Gastrocnemius medialis (tissue), 4 donors: ENCODE measurements around the gene TSC22D2.

ENCODE experiments used
- CTCF ChIP-seq, 5 experiments: fragments of 450-650 bp in 3 of 5; fragments of 200-600 bp in 2 of 5; sonication (generic) in 2 of 5; IDR thresholded peaks in 4 of 5; conservative IDR thresholded peaks in 1 of 5; 1 replicate in 4 of 5; 2 replicates in 1 of 5; pipeline ENCODE4 v1.5.1; 2016 to 2019; ENCODE audit warnings: antibody characterized with exemption in 5 of 5, mild to moderate bottlenecking in 3 of 5, moderate library complexity in 3 of 5
- POLR2A ChIP-seq, 2 donors: fragments of 450-650 bp; IDR thresholded peaks; one replicate each; pipeline ENCODE4 v1.6.1; 2017; ENCODE audit warnings: antibody characterized with exemption in 2 of 2, mild to moderate bottlenecking in 2 of 2, moderate library complexity in 2 of 2

GRCh38 chr3:150422907-150423306 lies 14.8 kb downstream of the TSC22D2 start:
- TF ChIP-seq CTCF (IDR thresholded peaks at IDR 0.05 in 4 of 5, conservative IDR thresholded peaks at IDR 0.05 in 1 of 5) (no peak), POLR2A (IDR thresholded peaks at IDR 0.05) (no peak)
